HG03045 (cell line): ENCODE measurements around the gene LYPD3.
"Not testable (repeated sequence)": the region's sequence is repeated elsewhere in the genome, so short reads cannot be mapped to it uniquely, and the experiment has no call there.

ENCODE experiments used
- ATAC-seq: cut with Tn5 transposase; IDR thresholded peaks from one replicate; pipeline ENCODE4 v1.9.1; 2021; ENCODE audit warnings: mild to moderate bottlenecking, moderate library complexity; ENCODE audit not compliant: unreplicated experiment

The LYPD3 gene

GRCh38 chr19:43462785-43463380, 2.5 kb downstream of the LYPD3 start:
- no peak for ATAC-seq

- no peak for ATAC-seq
These were observed 3.0 kb downstream of the LYPD3 start for GRCh38 chr19:43462383-43462782.

GRCh38 chr19:43461303-43461702, 4.1 kb downstream of the LYPD3 start:
- ATAC-seq, result no peak

- ATAC-seq, result no peak
These were observed 4.9 kb downstream of the LYPD3 start for GRCh38 chr19:43460362-43461016.

GRCh38 chr19:43457809-43458208, 7.6 kb downstream of the LYPD3 start:
- no peak for ATAC-seq

- ATAC-seq, result no peak
These were observed 9.9 kb downstream of the LYPD3 start for GRCh38 chr19:43455321-43456113.

GRCh38 chr19:43454031-43454430, 11.4 kb downstream of the LYPD3 start:
- ATAC-seq, result no peak

GRCh38 chr19:43452582-43452981, 12.8 kb downstream of the LYPD3 start:
- ATAC-seq, result no peak

- no peak for ATAC-seq
These were observed 14.8 kb downstream of the LYPD3 start for GRCh38 chr19:43450545-43450997.

GRCh38 chr19:43447655-43448054, 17.8 kb downstream of the LYPD3 start:
- no peak for ATAC-seq

- ATAC-seq, result peak; percentile 52
These were observed 18.5 kb downstream of the LYPD3 start for GRCh38 chr19:43446746-43447489.

GRCh38 chr19:43445426-43445825, 20.0 kb downstream of the LYPD3 start:
- ATAC-seq, result no peak

- ATAC-seq, result no peak
These were observed 20.7 kb downstream of the LYPD3 start for GRCh38 chr19:43444531-43445287.

GRCh38 chr19:43444091-43444490, 21.3 kb downstream of the LYPD3 start:
- ATAC-seq, result not testable (repeated sequence)

GRCh38 chr19:43441716-43442115, 23.7 kb downstream of the LYPD3 start:
- ATAC-seq, result no peak

GRCh38 chr19:43439709-43440063, 25.7 kb downstream of the LYPD3 start:
- no peak for ATAC-seq

- no peak for ATAC-seq
These were observed 26.2 kb downstream of the LYPD3 start for GRCh38 chr19:43439032-43439708.

GRCh38 chr19:43438291-43439031, 26.9 kb downstream of the LYPD3 start:
- no peak for ATAC-seq

GRCh38 chr19:43437712-43438111, 27.7 kb downstream of the LYPD3 start:
- no peak for ATAC-seq
